ENCODE data around the gene ATP1A4.
A peak's percentile ranks its signal among the peaks of the same experiment; 100 is the strongest.
"Not testable (repeated sequence)": the region's sequence is repeated elsewhere in the genome, so short reads cannot be mapped to it uniquely, and the experiment has no call there.

The ATP1A4 gene

GRCh38 chr1:160108888-160109662, 42.3 kb upstream of the ATP1A4 start:
- DNase-seq (ENCODE audit: low read depth, low spot score): peak; percentile 78
- in situ Hi-C loops (cut with HindIII; ENCODE audit: low sequenced_read_pairs): no loop called here
- no peak overlapping the region for H3K4me3 ChIP-seq (ENCODE audit: low read depth, low read length)
- TF ChIP-seq CTCF (IDR thresholded peaks at IDR 0.05; ENCODE audit: low read depth, low read length): peak; percentile 67

GRCh38 chr1:160109686-160110085, 41.7 kb upstream of the ATP1A4 start:
- no peak overlapping the region for H3K4me3 ChIP-seq (ENCODE audit: low read depth, low read length)
- in situ Hi-C loops (cut with HindIII; ENCODE audit: low sequenced_read_pairs): no loop called here
- no peak for TF ChIP-seq CTCF (IDR thresholded peaks at IDR 0.05; ENCODE audit: low read depth, low read length)
- no peak for DNase-seq (ENCODE audit: low read depth, low spot score)

GRCh38 chr1:160111462-160111861, 39.9 kb upstream of the ATP1A4 start:
- in situ Hi-C loops (cut with HindIII; ENCODE audit: low sequenced_read_pairs); H3K4me3 ChIP-seq (ENCODE audit: low read depth, low read length); DNase-seq (ENCODE audit: low read depth, low spot score): not testable (repeated sequence)

GRCh38 chr1:160112357-160112756, 39.0 kb upstream of the ATP1A4 start:
- in situ Hi-C loops (cut with HindIII; ENCODE audit: low sequenced_read_pairs): no loop called here
- peak; percentile 46 for DNase-seq (ENCODE audit: low read depth, low spot score)
- H3K4me3 ChIP-seq (ENCODE audit: low read depth, low read length): no peak overlapping the region
- no peak for TF ChIP-seq CTCF (IDR thresholded peaks at IDR 0.05; ENCODE audit: low read depth, low read length)

- no peak overlapping the region for H3K4me3 ChIP-seq (ENCODE audit: low read depth, low read length)
- peak; percentile 7 for TF ChIP-seq CTCF (IDR thresholded peaks at IDR 0.05; ENCODE audit: low read depth, low read length)
- in situ Hi-C loops (cut with HindIII; ENCODE audit: low sequenced_read_pairs): no loop called here
- DNase-seq (ENCODE audit: low read depth, low spot score): no peak
Measured at GRCh38 chr1:160113407-160113806, 38.0 kb upstream of the ATP1A4 start.

- in situ Hi-C loops (cut with HindIII; ENCODE audit: low sequenced_read_pairs): no loop called here
Measured at GRCh38 chr1:160114085-160114484, 37.3 kb upstream of the ATP1A4 start.

More at GRCh38 chr1:160114085-160114484, 37.3 kb upstream of the ATP1A4 start:
- TF ChIP-seq CTCF (IDR thresholded peaks at IDR 0.05; ENCODE audit: low read depth, low read length): no peak
- DNase-seq (ENCODE audit: low read depth, low spot score): no peak
- no peak overlapping the region for H3K4me3 ChIP-seq (ENCODE audit: low read depth, low read length)
